SU-DHL-6 (cell line): Measurements from ENCODE around the gene FLNB.

Experiments
- CTCF ChIP-seq: fragments of 200-600 bp; sonication (generic); IDR thresholded peaks from one replicate; pipeline ENCODE4 v1.5.1; 2017; ENCODE audit warnings: antibody characterized with exemption, mild to moderate bottlenecking, low read length, moderate library complexity; ENCODE audit not compliant: insufficient read depth, poor library complexity, severe bottlenecking
- EZH2phosphoT487 ChIP-seq: fragments of 200-600 bp; sonication (generic), shearing (Covaris generic); conservative IDR thresholded peaks from 2 replicates; pipeline ENCODE4 v1.6.1; 2018; ENCODE audit warnings: mild to moderate bottlenecking, antibody characterized with exemption, low read length, moderate library complexity, mixed read lengths

GRCh38 chr3:58041826-58042324, 33.7 kb downstream of the FLNB start:
- TF ChIP-seq CTCF (no peak), EZH2phosphoT487 (no peak)
